HG03565 (cell line): ENCODE data around the gene TNIP2.
"Not testable (repeated sequence)": the region's sequence is repeated elsewhere in the genome, so short reads cannot be mapped to it uniquely, and the experiment has no call there.

Experiments
- ATAC-seq: cut with Tn5 transposase; IDR thresholded peaks from one replicate; pipeline ENCODE4 v1.9.1; 2021; ENCODE audit warnings: mild to moderate bottlenecking, moderate library complexity; ENCODE audit not compliant: unreplicated experiment

TNIP2 gene

GRCh38 chr4:2745981-2746806 lies 9.9 kb downstream of the TNIP2 start:
- peak; percentile 82 for ATAC-seq

- ATAC-seq = no peak
Measured at GRCh38 chr4:2745516-2745915, 10.6 kb downstream of the TNIP2 start.

- no peak for ATAC-seq
Measured at GRCh38 chr4:2744576-2745270, 11.4 kb downstream of the TNIP2 start.

GRCh38 chr4:2743518-2744445 lies 12.4 kb downstream of the TNIP2 start:
- ATAC-seq = no peak

- no peak for ATAC-seq
Measured at GRCh38 chr4:2742823-2743517, 13.2 kb downstream of the TNIP2 start.

GRCh38 chr4:2742081-2742822 lies 13.9 kb downstream of the TNIP2 start:
- ATAC-seq = no peak

- ATAC-seq = no peak
Measured at GRCh38 chr4:2741626-2742025, 14.5 kb downstream of the TNIP2 start.

GRCh38 chr4:2738296-2738695 lies 17.8 kb downstream of the TNIP2 start:
- not testable (repeated sequence) for ATAC-seq

- no peak for ATAC-seq
Measured at GRCh38 chr4:2735869-2736268, 20.3 kb downstream of the TNIP2 start.

- no peak for ATAC-seq
Measured at GRCh38 chr4:2734612-2735011, 21.5 kb downstream of the TNIP2 start.

GRCh38 chr4:2733844-2734574 lies 22.1 kb downstream of the TNIP2 start:
- no peak for ATAC-seq

- ATAC-seq = no peak
Measured at GRCh38 chr4:2733001-2733843, 22.9 kb downstream of the TNIP2 start.

GRCh38 chr4:2732526-2732925 lies 23.6 kb downstream of the TNIP2 start:
- no peak for ATAC-seq

GRCh38 chr4:2731907-2732317 lies 24.2 kb downstream of the TNIP2 start:
- no peak for ATAC-seq

GRCh38 chr4:2729533-2729875 lies 26.6 kb downstream of the TNIP2 start:
- ATAC-seq = no peak

GRCh38 chr4:2728806-2729532 lies 27.2 kb downstream of the TNIP2 start:
- no peak for ATAC-seq

- ATAC-seq = no peak
Measured at GRCh38 chr4:2728221-2728620, 27.9 kb downstream of the TNIP2 start.

- not testable (repeated sequence) for ATAC-seq
Measured at GRCh38 chr4:2726881-2727280, 29.3 kb downstream of the TNIP2 start.
